Adrenal gland (tissue), 12 donors: ENCODE measurements around the gene BIRC5. TPM values are rescaled to one million over a fixed set of nuclear protein-coding genes. Genes with fewer than 3 reads are reported as not detected.

ENCODE experiments used
- DNase-seq, 7 donors: peaks; one replicate each; pipeline ENCODE4 v3.0.0-alpha.2; 2019 to 2020
- H3K27ac ChIP-seq, 5 donors: fragments of 200-600 bp; sonication (generic) in 4 of 5; 1 replicate in 3 of 5; 2 replicates in 2 of 5; pipeline versions ENCODE4 v1.5.1 to v1.8.0; 2016 to 2020; ENCODE audit warnings: mild to moderate bottlenecking in 1 of 5
- H3K27me3 ChIP-seq: fragments of 200-600 bp; 2 replicates; pipeline ENCODE4 v1.8.0; 2021
- H3K36me3 ChIP-seq, 2 donors: fragments of 200-600 bp; replicated peaks in 1 of 2; 1 replicate in 1 of 2; 2 replicates in 1 of 2; pipeline versions ENCODE4 v1.5.1 to v1.8.0; 2018 to 2022
- H3K4me1 ChIP-seq, 2 donors: fragments of 200-600 bp; replicated peaks in 1 of 2; 1 replicate in 1 of 2; 2 replicates in 1 of 2; pipeline versions ENCODE4 v1.5.1 to v1.8.0; 2018 to 2021
- H3K4me3 ChIP-seq, 4 donors: fragments of 200-600 bp; sonication (generic) in 3 of 4; one replicate each; pipeline ENCODE4 v1.5.1; 2016 to 2018
- H3K9me3 ChIP-seq, 3 donors: fragments of 200-600 bp; sonication (generic) in 1 of 3; replicated peaks in 1 of 3; 1 replicate in 2 of 3; 2 replicates in 1 of 3; pipeline versions ENCODE4 v1.5.1 to v1.8.0; 2016 to 2021
- POLR2A ChIP-seq, 2 donors: fragments of 450-650 bp; IDR thresholded peaks; one replicate each; pipeline ENCODE4 v1.6.1; 2017; ENCODE audit warnings: antibody characterized with exemption in 2 of 2, mild to moderate bottlenecking in 2 of 2, moderate library complexity in 1 of 2
- WGBS, 4 donors: extraction: QIAGEN DNeasy Blood & Tissue Kit in 2 of 4; methylation state at CpG; one replicate each; pipeline versions ENCODE4 v1.1.5 to v1.1.7; 2013 to 2017; 5-methylcytosine and 5-hydroxymethylcytosine counted together
- intact Hi-C, 2 donors: fragments of 100-400 bp; cut with DNase I; formaldehyde crosslinking; loops; one replicate each; pipeline versions ENCODE4 v1.14.1 to v1.15.0; 2022 to 2023
- polyA plus RNA-seq, 3 donors: library from polyadenylated mRNA; stranded (reverse); fragments of 200-250 nt in 2 of 3; fragments of 350-450 nt in 1 of 3; fragmentation: Illumina TruSeq in 1 of 3; extraction: RNeasy Lipid Tissue Mini Kit (QIAGEN cat#74804) in 1 of 3; gene quantifications; one replicate each; pipeline ENCODE4 v1.2.3, GENCODE V29; 2013 to 2014
- total RNA-seq, 9 donors: library from RNA; depleted of rRNA in 4 of 9; stranded (reverse); fragments of >200 nt in 4 of 9; fragments of 120-200 nt in 1 of 9; fragmentation: NEBNext Ultra II Directional in 1 of 9; extraction: Animal tissue kit (Norgen Biotek cat#: 25700) in 1 of 9; gene quantifications; one replicate each; pipeline versions ENCODE4 v1.1.0 to v1.2.4, GENCODE V29; 2013 to 2023
- TF ChIP-seq, protein P1 (sequence below), 6 experiments: fragments of 450-650 bp in 4 of 6; fragments of 200-600 bp in 2 of 6; sonication (generic) in 1 of 6; IDR thresholded peaks; 1 replicate in 5 of 6; 2 replicates in 1 of 6; pipeline versions ENCODE4 v1.5.1 to v1.8.0; 2016 to 2021; ENCODE audit warnings: antibody characterized with exemption in 6 of 6, mild to moderate bottlenecking in 2 of 6, moderate library complexity in 1 of 6
- donor health status: healthy with polysubstance abuse.
- donor health status: Bipolar disorder and iron deficiency.
- donor health status: DM: yes; HTN: yes; CAD: no.
- donor health status: DM: no; HTN: no; CAD: no.
- donor health status: DM: no; HTN: no; CAD: no.
- donor health status: DM: yes; HTN: yes; CAD: no.

The BIRC5 gene
- total and polyA plus RNA-seq, 12 donors, result 0.12 to 17.6 (median 1.3) TPM

DNA sequence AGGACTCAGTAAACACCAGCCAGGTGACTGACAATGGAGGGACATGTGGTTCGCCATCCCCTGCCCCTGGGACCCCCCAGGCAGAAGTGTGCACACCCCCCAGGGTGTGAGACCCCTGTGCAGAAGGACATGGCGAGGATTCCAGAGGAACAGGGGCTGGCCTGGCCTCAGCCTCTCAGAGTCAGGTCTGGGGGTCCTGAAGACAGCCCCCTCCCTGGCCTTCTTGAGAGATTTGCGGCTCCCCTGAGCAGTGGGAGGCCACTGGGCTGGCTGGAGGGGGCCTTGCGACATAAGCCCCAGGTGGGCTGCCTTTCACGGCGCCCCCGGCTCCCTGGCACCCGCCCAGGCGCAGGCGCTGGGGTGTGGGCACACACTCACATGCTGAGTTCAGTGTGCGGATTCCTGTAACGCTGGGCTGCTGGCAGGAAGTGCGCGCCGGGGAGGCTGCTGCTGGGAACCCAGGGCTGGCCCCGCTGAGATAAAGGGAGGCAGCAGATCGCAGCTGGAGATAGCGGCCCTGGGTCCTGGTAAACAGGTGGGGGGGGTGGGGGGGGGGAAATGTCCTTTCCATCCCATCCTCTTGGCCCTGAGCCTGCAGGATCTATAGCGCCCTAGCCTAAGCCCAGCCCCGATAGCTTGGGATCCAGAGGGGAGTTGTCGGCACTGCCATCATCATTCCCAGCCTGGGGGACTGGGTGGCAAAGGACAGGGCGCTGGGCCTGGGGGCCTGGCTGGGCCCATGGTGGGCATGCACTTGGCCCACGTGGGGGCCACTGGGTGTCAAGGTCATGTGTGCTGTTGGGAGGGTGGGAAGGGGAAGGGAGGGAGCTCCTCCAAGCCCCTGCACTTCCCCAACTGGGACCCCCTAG, 44.5 kb downstream of the BIRC5 start:
- Histone ChIP-seq H3K4me1 (peaks cover 0 to 36% of the 10 kb centered on the region in 2 donors), H3K27me3 (no peaks in the 10 kb centered on the region), H3K4me3 (no peak overlapping the region), H3K36me3 (no peaks in the 10 kb centered on the region), H3K9me3 (no peaks in the 10 kb centered on the region), H3K27ac (peak overlapping the region in 2 of 5 donors; percentile 37 to 80)
- WGBS, 4 donors, result 34 to 50% (median 41%) methylated on average over 5 to 23 of the region's 23 CpGs
- intact Hi-C loops, result no loop called here
- TF ChIP-seq, protein P1, sequence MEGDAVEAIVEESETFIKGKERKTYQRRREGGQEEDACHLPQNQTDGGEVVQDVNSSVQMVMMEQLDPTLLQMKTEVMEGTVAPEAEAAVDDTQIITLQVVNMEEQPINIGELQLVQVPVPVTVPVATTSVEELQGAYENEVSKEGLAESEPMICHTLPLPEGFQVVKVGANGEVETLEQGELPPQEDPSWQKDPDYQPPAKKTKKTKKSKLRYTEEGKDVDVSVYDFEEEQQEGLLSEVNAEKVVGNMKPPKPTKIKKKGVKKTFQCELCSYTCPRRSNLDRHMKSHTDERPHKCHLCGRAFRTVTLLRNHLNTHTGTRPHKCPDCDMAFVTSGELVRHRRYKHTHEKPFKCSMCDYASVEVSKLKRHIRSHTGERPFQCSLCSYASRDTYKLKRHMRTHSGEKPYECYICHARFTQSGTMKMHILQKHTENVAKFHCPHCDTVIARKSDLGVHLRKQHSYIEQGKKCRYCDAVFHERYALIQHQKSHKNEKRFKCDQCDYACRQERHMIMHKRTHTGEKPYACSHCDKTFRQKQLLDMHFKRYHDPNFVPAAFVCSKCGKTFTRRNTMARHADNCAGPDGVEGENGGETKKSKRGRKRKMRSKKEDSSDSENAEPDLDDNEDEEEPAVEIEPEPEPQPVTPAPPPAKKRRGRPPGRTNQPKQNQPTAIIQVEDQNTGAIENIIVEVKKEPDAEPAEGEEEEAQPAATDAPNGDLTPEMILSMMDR (IDR thresholded peaks at IDR 0.05), result no peak
- no peak for TF ChIP-seq POLR2A (IDR thresholded peaks at IDR 0.05)
- peak in 4 of 7 donors; percentile 51 to 78 (median 70) for DNase-seq

DNA sequence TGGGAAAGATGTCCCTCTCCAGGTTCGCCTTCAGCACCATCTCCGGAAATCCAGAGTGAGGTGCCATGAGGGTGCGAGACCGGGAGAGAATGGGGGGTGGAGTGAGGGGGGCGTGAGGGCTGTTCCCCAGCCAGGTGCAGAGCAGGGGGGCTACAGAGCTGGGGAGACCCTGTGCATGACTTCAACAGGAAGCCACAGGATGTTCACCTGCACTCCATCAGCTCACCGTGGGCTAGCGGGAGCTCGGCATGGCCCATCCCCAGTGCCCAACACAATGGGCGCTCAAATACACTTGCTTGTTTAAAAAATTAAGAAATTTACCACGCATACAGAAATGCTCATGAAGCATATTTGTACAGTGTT, 45.1 kb downstream of the BIRC5 start:
- H3K9me3 ChIP-seq, result no peaks in the 10 kb centered on the region

DNA sequence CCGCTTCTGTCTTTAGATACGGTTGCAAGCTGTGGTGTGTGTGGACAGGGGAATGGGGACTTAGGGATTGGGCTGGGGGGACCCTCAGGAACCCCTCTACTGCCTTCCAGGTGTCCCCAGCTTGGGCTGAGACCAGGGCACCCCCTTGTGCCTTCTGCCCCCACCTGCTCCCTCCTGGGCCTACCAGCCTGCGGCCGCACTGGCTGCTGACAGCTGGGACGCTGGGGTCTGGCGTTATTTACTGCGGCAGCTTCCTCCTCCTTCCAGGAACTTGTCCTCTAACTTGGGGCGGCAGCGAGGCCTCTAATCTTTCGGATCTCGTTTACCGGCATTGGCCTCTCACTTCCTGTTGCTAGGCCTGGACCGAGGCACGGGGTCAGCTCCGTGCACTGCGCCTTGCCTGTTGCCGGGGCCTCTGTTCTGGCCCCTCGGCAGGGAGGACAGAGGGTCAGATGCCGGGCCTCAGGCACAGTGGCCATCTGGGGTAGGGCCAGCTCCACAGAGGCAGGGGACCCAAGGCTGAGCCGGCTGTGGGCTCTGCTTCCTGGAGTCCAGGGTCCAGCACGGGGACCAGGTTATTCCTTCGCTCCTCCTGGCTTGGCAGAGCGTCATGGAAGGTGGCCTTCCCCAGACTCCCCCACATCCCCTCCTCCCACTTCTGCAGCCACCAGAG, 49.1 kb downstream of the BIRC5 start:
- TF ChIP-seq, protein P1 (IDR thresholded peaks at IDR 0.05), result peak in 1 of 6 experiments; percentile 1
- no peak for TF ChIP-seq POLR2A (IDR thresholded peaks at IDR 0.05)
- peaks cover 0 to 13% of the 10 kb centered on the region in 2 donors for H3K4me1 ChIP-seq
- intact Hi-C loops, result no loop called here
- H3K9me3 ChIP-seq, result no peaks in the 10 kb centered on the region
- peak in 5 of 7 donors; percentile 55 to 71 (median 59) for DNase-seq
- no peaks in the 10 kb centered on the region for H3K27me3 ChIP-seq
- no peaks in the 10 kb centered on the region for H3K36me3 ChIP-seq
- WGBS, 4 donors, result 50 to 71% (median 68%) methylated on average over 17 to 23 of the region's 23 CpGs; no CpG with 5 or more reads in 1 of the 4 donors
- no peak overlapping the region for H3K4me3 ChIP-seq
- H3K27ac ChIP-seq, result peak overlapping the region in 2 of 5 donors; percentile 74 to 77

More for the DNA sequence above, 45.1 kb downstream of the BIRC5 start:
- peak overlapping the region in 1 of 5 donors; percentile 63 for H3K27ac ChIP-seq
- WGBS, 4 donors, result 74 to 91% (median 81%) methylated on average over 6 to 10 of the region's 10 CpGs
- no peak for DNase-seq
- TF ChIP-seq POLR2A (IDR thresholded peaks at IDR 0.05), result no peak
- TF ChIP-seq, protein P1 (IDR thresholded peaks at IDR 0.05), result no peak
- intact Hi-C loops, result no loop called here
- no peaks in the 10 kb centered on the region for H3K27me3 ChIP-seq
- H3K4me3 ChIP-seq, result no peak overlapping the region
- no peaks in the 10 kb centered on the region for H3K36me3 ChIP-seq
- peaks cover 0 to 32% of the 10 kb centered on the region in 2 donors for H3K4me1 ChIP-seq

DNA sequence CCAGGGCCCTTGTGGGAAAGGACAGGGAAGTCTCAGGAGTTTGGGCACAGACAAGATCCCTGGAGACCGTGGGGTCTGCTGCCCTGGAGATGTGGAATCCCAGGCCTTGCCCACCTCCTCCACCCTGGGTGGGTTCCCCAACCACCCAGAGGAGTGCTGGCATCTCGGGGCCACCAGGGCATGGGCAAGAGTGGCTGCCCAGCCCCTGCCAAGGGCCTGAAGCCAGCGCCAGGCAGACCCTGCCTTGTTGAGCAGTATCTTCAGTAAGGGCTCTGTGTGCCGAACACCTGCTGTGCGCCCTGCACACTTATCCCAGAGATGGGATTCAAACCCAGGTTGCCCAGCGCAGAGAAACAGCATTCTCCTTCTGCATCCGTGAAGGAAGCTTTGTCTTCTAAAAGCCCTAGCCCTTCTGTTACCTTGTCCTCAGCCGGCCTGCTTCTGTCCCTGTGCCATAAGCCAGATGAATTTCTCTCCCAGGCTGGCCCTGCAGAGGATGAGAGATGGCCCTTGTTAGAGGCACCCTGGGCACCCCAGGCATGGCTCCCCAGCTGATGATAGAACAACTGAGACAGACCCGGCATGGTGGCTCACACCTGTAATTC, 49.8 kb downstream of the BIRC5 start:
- no peaks in the 10 kb centered on the region for H3K9me3 ChIP-seq
- H3K4me1 ChIP-seq, result peaks cover 0 to 10% of the 10 kb centered on the region in 2 donors
- peak overlapping the region in 2 of 5 donors; percentile 74 to 77 for H3K27ac ChIP-seq
- DNase-seq, result no peak
- H3K36me3 ChIP-seq, result no peaks in the 10 kb centered on the region
- no peak overlapping the region for H3K4me3 ChIP-seq
- WGBS, 4 donors, result 90 to 96% (median 90%) methylated on average over 3 to 9 of the region's 9 CpGs
- intact Hi-C loops, result no loop called here
- TF ChIP-seq POLR2A (IDR thresholded peaks at IDR 0.05), result no peak
- TF ChIP-seq, protein P1 (IDR thresholded peaks at IDR 0.05), result no peak
- H3K27me3 ChIP-seq, result no peaks in the 10 kb centered on the region
